GM23338 (cell line): ENCODE data around the gene ANKS1B.

ENCODE experiments used
- EZH2 ChIP-seq: fragments of 200-600 bp; sonication (generic); IDR thresholded peaks from one replicate; pipeline ENCODE4 v1.8.0; 2017; ENCODE audit warnings: antibody characterized with exemption, mild to moderate bottlenecking, low read depth; ENCODE audit not compliant: unreplicated experiment
- EZH2phosphoT487 ChIP-seq: fragments of 200-600 bp; sonication (generic); IDR thresholded peaks from one replicate; pipeline ENCODE4 v1.8.1; 2018; ENCODE audit warnings: antibody characterized with exemption; ENCODE audit not compliant: unreplicated experiment
- POLR2AphosphoS5 ChIP-seq: IDR thresholded peaks from 2 replicates; pipeline ENCODE4 v1.6.1; 2016; ENCODE audit warnings: antibody characterized with exemption, low read depth
- REST ChIP-seq: IDR thresholded peaks from one replicate; pipeline ENCODE4 v1.6.1; 2018; ENCODE audit warnings: antibody characterized with exemption; ENCODE audit not compliant: unreplicated experiment
- ZNF114 ChIP-seq: fragments of 250-450 bp; sonication (Bioruptor Pico); IDR thresholded peaks from 2 replicates; pipeline ENCODE4 v1.5.0; 2020; ENCODE audit warnings: mild to moderate bottlenecking, moderate library complexity
- TF ChIP-seq, protein P1 (sequence below), 2 experiments: fragments of 200-600 bp in 1 of 2; sonication (generic) in 1 of 2; conservative IDR thresholded peaks; 2 replicates each; pipeline versions ENCODE4 v1.5.1 to v1.6.1; 2016 to 2017; ENCODE audit warnings: antibody characterized with exemption in 2 of 2, low read depth in 2 of 2, mild to moderate bottlenecking in 2 of 2, moderate library complexity in 1 of 2

DNA sequence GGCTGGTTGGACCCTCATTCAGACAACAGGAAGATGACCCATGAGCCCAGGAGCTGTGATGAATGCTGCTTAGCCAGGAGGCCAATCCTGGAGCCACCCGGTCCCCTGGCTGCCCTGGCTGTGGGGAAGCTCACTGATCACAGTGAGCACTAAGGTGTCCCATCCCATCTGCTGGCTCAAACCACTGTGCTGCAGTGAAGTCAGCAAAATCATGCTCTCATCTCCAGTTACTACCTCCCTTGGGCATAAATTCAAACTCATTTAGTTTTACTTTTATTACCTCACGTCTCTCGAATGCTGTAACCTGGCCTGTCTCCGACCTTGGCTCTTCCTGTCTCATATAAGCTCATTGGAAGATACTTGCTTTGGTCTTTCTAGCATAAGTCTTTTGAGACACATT, 1227.3 kb downstream of the ANKS1B start:
- TF ChIP-seq POLR2AphosphoS5, result no peak
- TF ChIP-seq, protein P1, sequence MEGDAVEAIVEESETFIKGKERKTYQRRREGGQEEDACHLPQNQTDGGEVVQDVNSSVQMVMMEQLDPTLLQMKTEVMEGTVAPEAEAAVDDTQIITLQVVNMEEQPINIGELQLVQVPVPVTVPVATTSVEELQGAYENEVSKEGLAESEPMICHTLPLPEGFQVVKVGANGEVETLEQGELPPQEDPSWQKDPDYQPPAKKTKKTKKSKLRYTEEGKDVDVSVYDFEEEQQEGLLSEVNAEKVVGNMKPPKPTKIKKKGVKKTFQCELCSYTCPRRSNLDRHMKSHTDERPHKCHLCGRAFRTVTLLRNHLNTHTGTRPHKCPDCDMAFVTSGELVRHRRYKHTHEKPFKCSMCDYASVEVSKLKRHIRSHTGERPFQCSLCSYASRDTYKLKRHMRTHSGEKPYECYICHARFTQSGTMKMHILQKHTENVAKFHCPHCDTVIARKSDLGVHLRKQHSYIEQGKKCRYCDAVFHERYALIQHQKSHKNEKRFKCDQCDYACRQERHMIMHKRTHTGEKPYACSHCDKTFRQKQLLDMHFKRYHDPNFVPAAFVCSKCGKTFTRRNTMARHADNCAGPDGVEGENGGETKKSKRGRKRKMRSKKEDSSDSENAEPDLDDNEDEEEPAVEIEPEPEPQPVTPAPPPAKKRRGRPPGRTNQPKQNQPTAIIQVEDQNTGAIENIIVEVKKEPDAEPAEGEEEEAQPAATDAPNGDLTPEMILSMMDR (conservative IDR thresholded peaks at IDR 0.05; ENCODE audit: low read depth in 2 of 2), result no peak
- TF ChIP-seq REST, result no peak
- TF ChIP-seq ZNF114 (CRISPR knock-in tag), result no peak
- TF ChIP-seq EZH2, result no peak
- no peak for TF ChIP-seq EZH2phosphoT487
